KOPT-K1 (cell line): Measurements from ENCODE around the gene ARIH1.
A peak's percentile ranks its signal among the peaks of the same experiment; 100 is the strongest.

ENCODE experiments used
- H3K27ac ChIP-seq: fragments of 200-600 bp; sonication (generic); 2 replicates; pipeline ENCODE4 v1.5.1; 2016; ENCODE audit warnings: antibody characterized with exemption, mild to moderate bottlenecking, low read depth, low read length; ENCODE audit not compliant: poor library complexity, severe bottlenecking
- H3K36me3 ChIP-seq: fragments of 200-600 bp; sonication (generic); 2 replicates; pipeline ENCODE4 v1.5.1; 2017; ENCODE audit warnings: antibody characterized with exemption, mild to moderate bottlenecking, low read length, moderate library complexity; ENCODE audit not compliant: insufficient read depth
- H3K9me3 ChIP-seq: fragments of 200-600 bp; sonication (generic); 2 replicates; pipeline ENCODE4 v1.5.1; 2017; ENCODE audit warnings: antibody characterized with exemption, low read length, mild to moderate bottlenecking; ENCODE audit not compliant: insufficient read depth, poor library complexity, severe bottlenecking

ARIH1 gene

DNA sequence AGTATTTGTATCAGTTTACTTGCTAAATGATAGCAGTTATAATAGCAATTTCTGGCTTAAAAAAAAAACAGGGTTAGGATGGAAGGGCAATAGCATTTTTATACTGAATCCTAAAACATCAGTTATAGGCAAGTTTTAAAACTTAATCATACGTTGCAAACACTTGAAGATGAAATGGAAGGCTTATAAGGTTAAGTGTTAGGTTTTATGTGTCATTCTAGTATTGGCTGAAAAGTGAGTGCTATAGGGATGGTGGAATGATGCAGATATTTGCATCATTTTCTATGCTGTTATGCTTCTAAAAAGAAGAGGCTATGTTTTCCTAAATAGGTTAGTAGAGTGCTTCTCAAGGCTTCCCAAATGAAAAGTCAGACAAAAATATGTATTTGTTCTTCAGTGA lies 23.3 kb downstream of the ARIH1 start:
- peaks cover 7% of the 10 kb centered on the region for H3K36me3 ChIP-seq
- H3K9me3 ChIP-seq = no peaks in the 10 kb centered on the region
- no peak overlapping the region for H3K27ac ChIP-seq

DNA sequence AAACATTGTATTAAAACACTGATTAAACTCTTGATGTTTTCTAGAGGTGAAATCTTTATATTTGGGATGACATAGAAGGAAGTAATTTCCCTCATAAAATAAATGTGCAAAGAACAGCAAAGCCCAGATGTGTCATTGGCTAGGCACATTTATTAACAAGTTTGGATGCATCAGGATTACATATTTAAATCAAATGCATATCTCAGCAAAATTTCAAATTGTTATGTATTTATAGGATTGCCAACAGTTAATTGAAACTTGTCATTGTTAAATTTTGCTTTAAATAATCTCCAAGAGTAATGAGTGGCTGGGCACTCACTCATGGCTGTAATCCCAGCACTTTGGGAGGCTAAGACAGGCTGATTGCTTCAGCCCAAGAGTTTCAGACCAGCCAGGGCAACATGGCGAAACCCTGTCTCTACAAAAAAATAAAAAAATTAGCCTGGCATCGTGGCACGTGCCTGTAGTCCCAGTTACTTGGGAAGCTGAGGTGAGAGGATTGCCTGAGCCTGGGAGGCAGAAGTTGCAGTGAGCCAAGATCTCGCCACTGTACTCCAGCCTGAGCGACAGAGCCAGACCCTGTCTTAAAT lies 28.2 kb downstream of the ARIH1 start:
- H3K27ac ChIP-seq = no peak overlapping the region
- H3K9me3 ChIP-seq = no peaks in the 10 kb centered on the region
- peaks cover 7% of the 10 kb centered on the region for H3K36me3 ChIP-seq

DNA sequence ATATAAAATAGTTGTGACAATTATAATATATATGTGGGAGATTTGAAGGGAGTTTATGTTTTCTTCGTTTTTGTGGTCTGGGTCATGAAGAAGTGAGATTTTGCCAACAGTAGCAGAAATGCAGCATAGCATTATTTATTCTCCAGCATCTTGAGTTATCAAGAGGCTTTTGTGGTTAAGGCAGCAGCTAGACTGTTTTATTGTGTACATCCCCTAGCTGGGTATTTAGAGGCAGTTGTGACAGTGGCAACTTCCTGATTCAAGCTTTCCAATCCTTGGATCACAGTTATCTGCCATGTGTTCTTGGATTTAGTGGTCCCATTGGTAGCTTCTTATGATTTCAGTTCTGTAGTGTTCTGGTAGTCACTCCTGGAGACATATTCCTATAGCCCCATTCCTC lies 29.0 kb downstream of the ARIH1 start:
- Histone ChIP-seq H3K36me3 (peaks cover 7% of the 10 kb centered on the region), H3K27ac (no peak overlapping the region), H3K9me3 (no peaks in the 10 kb centered on the region)

DNA sequence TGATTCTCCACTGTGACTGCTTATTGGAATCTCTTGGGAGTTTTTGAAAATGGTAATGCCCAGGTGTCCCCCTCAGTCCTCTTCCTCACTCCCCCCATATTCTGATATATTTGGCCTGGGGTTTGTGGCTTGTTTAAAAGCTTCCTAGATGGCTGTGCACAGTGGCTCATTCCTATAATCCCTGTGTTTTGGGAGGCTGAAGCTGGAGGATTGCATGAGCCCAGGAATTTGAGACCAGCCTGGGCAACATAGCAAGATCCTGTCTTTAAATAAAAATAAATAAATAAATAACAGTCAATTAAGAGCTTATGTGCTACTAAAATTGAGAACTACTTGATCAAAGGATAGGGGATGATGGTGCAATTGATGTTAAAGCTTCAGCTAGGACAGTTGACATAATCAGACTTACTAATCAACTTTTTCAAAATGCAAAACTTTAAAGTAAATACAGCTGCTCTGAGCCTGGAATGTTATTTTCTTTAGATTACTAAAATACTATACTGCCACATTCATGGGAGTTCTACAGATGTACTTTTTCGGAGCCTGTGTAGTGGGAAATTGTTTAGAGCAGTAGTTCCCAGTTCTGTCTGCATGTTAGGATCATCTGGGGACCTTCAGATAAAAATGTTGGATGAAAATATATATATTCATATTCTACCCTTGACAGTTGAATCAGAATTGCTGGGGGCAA lies 33.4 kb downstream of the ARIH1 start:
- H3K36me3 ChIP-seq = no peaks in the 10 kb centered on the region
- no peak overlapping the region for H3K27ac ChIP-seq
- H3K9me3 ChIP-seq = no peaks in the 10 kb centered on the region

DNA sequence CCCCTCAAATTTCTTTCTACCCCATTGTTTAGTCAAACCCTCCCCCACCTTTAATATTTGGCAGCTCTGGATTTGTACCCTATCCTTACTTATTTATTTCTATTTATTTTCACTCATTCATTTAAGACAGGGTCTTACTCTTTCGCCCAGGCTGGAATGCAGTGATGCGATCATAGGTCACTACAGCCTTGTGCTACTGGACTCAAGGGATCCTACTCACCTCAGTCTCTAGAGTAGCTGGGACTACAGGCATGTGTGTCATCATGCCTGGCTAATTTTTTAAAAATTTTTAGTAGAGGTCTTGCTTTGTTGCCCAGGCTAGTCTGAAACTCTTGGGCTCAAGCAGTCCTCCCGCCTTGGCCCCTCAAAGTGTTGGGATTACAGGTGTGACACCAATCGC lies 35.4 kb downstream of the ARIH1 start:
- no peaks in the 10 kb centered on the region for H3K9me3 ChIP-seq
- H3K36me3 ChIP-seq = no peaks in the 10 kb centered on the region; the same call in 1 of the 2 replicates
- no peak overlapping the region for H3K27ac ChIP-seq

DNA sequence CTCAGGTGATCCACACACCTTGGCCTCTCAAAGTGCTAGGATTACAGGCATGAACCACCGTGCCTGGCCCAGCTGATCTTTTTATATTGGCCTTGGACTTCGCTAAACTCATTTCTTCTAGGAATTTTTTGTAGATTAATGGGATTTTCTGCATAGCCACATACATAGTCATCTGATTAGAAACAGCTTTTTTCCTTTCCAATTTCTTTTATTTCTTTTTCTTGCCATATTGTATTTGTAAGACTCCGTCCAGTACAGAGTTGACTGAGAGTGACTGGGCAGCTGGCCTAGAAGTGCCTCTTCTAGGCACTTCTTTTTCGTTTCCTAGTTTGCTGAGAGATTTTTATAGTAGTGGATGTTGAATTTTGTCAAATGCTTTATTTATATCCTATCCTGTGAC lies 37.4 kb downstream of the ARIH1 start:
- no peak overlapping the region for H3K27ac ChIP-seq
- H3K9me3 ChIP-seq = no peaks in the 10 kb centered on the region
- H3K36me3 ChIP-seq = no peaks in the 10 kb centered on the region; the same call in 1 of the 2 replicates

DNA sequence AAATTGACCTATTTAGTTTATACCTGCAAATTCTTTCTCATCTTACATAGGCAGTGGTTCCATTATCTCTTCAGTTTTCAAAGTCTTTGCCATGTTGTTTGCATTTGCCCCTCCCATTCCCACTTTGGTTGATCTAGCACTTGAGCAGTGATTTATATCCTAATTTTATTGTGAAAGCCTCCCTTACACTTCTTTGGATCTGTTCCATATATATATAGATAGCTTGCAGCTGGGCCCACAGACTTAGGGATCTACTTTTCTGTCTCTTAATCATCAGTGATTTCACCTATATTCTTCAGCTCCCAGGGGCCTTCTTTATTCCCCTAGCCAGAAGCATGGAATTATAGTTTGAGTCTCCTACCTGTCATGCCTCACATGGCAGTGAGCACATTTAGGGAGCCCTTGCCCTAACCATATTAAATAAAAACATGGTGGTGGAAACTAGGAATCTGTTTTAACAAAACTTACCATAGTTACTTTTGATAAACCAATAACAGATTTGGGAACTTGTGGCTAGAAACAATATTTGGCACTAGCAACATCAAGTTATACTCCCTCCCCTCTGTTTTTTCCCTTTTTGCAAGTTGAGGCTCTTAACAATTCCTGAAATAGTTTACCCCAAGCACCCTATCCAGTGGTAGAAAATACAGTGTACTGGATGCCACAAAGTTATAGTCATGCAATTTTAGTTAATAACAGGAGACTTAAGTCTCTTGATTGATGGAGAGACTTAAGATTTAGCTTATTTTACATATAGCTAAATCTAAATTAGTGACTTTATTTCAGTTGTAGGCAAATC lies 41.7 kb downstream of the ARIH1 start:
- H3K9me3 ChIP-seq = no peaks in the 10 kb centered on the region
- no peak overlapping the region for H3K27ac ChIP-seq
- peaks cover 3% of the 10 kb centered on the region for H3K36me3 ChIP-seq

DNA sequence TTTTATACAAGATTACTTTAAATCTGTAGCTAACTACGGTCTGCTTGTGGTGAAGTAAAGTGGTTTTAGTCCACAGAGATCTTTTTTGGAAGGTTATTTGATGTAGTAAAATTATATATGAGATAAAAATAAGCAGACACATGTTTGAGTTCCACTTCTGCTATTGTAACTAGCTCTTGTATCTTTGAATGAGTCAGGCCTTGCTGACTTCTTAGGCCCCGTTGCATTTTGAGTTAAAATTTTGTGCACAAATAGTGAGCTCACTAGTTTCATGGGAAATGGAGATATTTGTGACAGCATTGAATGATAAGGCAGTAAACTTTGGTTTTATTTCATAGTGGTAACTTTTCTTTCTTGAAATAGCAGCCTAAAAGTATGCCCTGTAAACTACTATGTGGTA lies 42.6 kb downstream of the ARIH1 start:
- no peaks in the 10 kb centered on the region for H3K9me3 ChIP-seq
- peaks cover 13% of the 10 kb centered on the region for H3K36me3 ChIP-seq
- no peak overlapping the region for H3K27ac ChIP-seq

DNA sequence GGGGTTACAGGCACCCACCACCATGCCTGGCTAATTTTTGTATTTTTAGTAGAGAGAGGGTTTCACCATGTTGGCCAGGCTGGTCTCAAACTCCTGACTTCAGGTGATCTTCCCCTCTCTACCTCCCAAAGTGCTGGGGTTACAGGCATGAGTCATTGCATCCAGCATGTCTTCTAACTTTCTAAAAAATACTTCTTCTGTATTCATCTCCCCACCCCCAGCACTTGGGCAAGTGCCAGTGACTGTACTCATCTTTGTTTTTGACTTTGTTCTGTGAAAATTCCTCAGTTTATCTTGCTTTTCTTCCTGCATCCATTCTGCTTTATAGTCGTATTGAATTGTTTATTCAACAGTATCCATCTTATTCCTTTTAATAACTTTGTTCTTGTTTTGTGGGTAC lies 47.6 kb downstream of the ARIH1 start:
- Histone ChIP-seq H3K36me3 (peaks cover 39% of the 10 kb centered on the region), H3K27ac (no peak overlapping the region), H3K9me3 (no peaks in the 10 kb centered on the region)

DNA sequence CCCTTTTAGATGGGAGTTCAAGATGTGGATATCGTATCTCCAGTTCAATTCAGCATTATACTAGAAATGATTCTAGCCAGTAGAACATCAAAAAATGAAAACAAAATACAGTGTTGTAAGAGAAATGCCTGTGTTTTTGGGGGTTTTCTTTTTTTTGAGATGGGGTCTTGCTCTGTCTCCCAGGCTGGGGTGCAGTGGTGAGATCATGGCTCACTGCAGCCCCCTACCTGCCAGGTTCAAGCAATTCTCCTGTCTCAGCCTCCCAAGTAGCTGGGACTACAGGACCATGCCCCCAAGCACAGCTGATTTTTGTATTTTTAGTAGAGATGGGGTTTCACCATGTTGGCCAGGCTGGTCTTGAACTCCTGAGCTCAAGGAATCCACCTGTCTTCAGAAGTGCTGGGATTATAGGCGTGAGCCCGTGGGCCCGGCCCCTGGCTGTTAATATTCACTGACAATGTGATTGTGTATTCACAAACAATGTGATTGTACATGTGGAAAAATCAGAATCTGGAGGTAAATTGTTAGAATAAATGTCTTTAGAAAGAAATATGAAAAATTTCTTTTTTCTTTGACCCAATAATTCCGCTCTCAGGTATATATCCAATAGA lies 59.0 kb downstream of the ARIH1 start:
- Histone ChIP-seq H3K9me3 (peaks cover under 1% of the 10 kb centered on the region), H3K36me3 (peaks cover 5% of the 10 kb centered on the region; the same call in 1 of the 2 replicates), H3K27ac (no peak overlapping the region)

DNA sequence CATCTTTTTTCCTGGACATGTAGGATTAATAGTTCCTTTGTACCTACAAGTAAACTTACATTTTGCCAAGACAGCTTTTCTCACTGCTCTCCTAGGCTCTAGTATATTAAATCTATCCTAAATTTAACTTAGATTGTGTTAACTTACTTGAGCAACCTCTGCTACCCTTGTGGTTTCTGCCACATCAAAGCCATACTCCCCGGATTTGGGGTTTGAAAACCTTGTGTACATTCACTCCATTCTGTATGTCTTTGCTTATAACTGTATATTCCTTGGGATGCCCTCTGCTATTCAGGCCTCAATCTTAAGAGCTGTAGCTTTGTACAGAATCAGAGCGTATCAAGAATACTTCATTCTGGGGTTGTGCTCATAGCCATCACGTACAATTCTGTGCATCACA lies 60.4 kb downstream of the ARIH1 start:
- peaks cover 8% of the 10 kb centered on the region for H3K36me3 ChIP-seq
- no peak overlapping the region for H3K27ac ChIP-seq
- peaks cover 13% of the 10 kb centered on the region for H3K9me3 ChIP-seq

DNA sequence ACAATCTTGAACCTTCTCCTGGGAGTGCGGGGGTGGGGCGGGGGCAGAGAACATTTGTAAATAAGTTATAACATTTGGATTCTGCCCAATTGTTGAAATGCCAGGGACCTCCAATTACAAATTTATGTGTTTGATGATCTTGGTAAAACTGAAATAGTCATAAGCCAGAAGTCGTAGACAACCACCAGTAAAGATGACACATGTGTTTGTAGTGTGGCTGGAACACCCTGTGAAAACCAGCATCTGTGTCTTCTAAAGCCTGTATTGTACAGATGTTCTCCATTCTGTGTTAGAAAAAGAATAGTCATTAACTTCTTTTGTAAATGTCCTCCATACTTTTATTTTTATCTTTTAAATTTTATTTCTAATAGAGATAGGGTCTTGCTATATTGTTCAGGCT lies 61.8 kb downstream of the ARIH1 start:
- Histone ChIP-seq H3K27ac (peak overlapping the region; percentile 18), H3K9me3 (peaks cover 27% of the 10 kb centered on the region), H3K36me3 (peaks cover 18% of the 10 kb centered on the region)

DNA sequence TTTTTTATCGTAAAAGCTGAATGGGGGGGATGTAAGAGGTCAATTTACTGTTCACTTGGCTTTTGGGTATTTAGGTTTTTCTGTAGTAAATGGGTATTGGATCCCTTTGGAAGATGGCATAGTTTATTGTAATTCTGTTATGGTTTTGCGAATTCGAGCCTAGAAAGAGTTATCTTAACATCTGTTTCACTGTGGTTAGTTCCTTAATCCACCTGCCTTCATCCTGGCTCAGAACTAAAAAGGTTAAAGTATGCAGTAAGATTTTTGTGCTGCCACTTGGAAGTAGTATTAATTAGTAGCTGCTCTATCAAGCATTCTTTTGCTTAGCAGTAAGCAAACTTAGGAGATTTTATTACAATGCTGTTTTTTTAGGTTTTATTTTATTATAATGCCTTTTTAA lies 62.4 kb downstream of the ARIH1 start:
- H3K27ac ChIP-seq = peak overlapping the region; percentile 52
- peaks cover 33% of the 10 kb centered on the region for H3K9me3 ChIP-seq
- peaks cover 20% of the 10 kb centered on the region for H3K36me3 ChIP-seq

DNA sequence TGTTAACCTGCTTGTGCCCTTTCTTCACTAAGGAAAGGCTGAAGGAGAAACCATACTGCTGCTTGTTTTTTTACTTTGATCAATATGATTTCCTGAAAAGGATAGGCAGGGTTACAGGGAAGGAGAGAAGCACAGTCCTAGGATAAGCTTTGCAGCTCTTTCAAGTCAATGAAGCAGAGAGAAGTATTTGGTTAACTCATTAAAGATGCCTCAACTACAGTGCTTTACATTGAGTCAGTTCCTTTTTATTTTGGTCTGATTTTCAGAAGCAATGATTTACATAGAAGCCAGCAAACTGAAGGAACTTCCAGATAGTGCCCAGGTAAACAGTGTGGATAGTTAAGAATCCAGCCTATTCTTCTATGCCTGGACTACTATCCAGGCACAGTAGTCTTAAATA lies 64.8 kb downstream of the ARIH1 start:
- Histone ChIP-seq H3K36me3 (peaks cover 20% of the 10 kb centered on the region), H3K9me3 (peaks cover 33% of the 10 kb centered on the region), H3K27ac (no peak overlapping the region)

DNA sequence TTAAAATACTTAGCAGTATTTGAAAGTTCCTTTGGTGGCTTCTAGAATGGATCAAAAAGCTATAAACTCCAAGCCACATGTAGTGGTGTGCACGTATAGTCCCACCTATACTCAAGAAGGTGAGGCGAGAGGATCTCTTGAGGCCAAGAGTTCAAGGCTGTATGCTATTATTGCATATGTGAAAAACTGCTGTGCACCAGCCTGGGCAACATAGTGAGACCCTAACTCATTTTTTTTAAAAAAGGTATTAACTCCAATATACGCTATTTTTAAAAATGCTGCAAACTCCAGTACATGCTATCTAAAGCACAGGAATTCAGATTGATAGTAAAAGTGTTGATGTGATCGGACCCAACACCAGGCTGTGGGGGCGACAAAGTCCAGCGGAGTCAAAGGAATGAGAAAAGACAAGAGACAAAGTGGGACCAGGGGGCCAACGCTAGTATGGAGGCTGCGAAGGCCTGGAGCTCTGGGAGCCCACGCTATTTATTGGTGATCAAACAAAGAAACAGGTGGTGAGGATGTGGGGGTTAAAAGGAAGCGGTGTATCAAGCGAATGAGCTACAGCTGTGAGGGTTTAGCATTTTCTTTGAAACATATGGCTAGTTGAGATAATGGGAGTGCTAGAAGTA lies 66.6 kb downstream of the ARIH1 start:
- Histone ChIP-seq H3K27ac (no peak overlapping the region), H3K36me3 (peaks cover 36% of the 10 kb centered on the region), H3K9me3 (peaks cover 33% of the 10 kb centered on the region)
